Inflammatory macrophage treated with lipopolysaccharide for 4 hours (primary cell): ENCODE results near the gene TTC23L.
"Not testable (repeated sequence)": the region's sequence is repeated elsewhere in the genome, so short reads cannot be mapped to it uniquely, and the experiment has no call there.

Source experiments
- DNase-seq: peaks from one replicate; pipeline ENCODE4 v3.0.0-alpha.2; 2020

The TTC23L gene, protein sequence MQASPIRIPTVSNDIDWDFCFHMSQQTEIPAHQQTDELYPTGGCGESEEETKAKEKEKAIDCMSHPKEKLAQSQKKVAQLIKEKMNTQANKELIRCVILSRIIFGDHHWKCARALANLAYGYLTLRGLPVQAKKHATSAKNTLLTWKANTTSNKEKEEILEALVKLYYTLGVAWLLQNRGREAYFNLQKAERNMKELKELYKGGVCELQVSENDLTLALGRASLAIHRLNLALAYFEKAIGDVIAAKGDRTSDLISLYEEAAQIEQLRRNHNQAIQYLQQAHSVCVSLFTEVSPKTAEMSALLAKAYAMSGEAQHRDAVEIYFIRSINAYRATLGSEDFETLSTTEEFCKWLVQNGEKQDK

GRCh38 chr5:34838785-34839714 lies at the start of gene TTC23L:
TSS of gene TTC23L (plus strand) at chr5:34839164. CDS start at chr5:34840672, 1,508 bp downstream.
- DNase-seq = peak; percentile 79

GRCh38 chr5:34789639-34790038 lies 49.3 kb upstream of the TTC23L start:
- no peak for DNase-seq

- DNase-seq = no peak
Measured at GRCh38 chr5:34790069-34790468, 48.9 kb upstream of the TTC23L start.

DNA sequence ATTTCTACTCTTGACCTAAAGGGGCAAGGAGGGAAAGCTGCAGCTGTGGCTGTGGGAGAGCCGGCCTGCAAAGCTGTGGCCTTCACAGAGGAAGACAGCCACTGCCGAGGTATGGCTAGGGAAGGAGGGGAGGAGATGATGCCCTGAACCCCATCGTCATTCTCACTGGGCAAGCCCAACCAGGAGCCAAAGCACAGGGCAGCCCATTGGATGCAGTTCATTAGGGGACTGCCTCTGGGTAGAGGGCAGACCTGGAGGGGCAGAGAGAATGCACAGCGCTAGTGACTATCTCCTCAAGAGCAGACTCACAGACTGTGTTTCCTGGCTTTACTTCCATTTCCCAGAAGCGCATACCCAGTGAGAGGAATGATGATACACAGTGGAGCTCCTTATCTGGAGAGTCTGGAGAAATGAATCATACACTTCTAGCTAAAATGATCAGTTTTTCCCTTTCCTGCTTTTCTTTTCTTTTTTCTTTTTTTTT lies 47.2 kb upstream of the TTC23L start:
- DNase-seq = no peak

DNA sequence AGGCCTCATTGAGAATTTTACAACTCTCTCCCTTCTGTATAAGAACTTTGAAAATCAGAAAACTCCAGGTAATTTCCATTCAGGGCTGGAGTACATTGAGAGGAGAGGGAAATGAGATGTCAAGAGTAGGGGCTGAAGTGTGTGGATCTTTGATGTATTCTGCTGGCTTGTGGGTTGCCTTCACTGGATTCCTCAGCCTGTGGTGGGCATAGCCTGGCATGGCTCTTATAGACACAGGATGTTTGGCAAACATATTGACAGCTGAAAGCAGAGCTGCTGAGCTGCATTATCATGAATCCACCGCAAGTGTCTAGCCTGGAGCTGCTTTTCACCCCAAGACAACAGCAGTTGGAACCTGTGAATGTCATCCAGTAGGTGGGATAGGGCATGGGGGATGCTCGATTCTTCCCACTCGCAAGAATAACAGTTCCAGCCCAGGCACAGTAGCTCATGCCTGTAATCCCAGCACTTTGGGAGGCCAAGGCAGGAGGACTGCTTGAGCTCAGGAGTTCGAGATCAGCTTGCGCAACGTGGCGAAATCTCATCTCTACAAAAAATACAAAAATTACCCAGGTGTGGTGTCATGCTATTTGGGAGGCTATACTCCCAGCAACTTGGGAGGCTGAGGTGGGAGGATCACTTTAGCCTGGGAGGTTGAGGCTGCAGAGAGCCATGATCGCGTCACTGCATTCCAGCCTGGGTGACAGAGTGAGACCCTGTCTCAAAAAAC lies 36.0 kb upstream of the TTC23L start:
- no peak for DNase-seq

DNA sequence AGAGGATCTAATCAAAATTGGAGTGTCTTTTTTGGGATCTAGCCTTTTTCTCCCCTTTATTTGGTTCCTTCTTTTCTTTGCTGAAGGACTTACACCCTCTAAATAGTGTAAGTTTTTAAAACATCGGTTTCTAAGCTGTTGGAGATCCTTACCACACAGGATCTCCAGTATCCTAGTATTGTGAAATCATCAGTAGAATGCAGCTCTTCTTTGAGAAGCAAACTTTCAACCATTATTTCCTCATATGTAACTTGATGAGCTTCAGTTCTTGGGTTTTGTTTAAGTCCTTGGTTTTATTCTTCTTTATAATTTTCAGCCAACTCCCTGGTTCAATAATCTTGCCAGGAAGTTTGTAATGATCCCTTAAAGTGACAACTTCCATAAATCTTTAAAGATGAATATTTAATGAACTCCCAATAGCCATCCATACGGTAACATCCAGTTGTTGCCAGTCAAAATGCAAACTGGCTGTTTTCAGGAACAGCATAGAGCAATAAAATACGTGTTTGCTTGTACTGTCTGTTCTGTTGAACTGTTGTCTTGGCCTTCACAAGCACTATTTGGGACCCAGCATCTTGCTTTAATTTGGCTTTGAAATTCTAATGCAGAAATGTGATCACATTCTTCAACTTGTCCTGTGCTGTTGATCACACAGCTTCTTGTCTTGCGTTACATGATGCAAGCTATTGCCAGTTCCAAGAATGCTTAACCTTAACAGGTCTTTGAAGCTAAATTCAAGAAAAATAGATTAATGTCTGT lies 34.8 kb upstream of the TTC23L start:
- no peak for DNase-seq

- no peak for DNase-seq
Measured at GRCh38 chr5:34804913-34805312, 34.1 kb upstream of the TTC23L start.

- no peak for DNase-seq
Measured at GRCh38 chr5:34806532-34806931, 32.4 kb upstream of the TTC23L start.

GRCh38 chr5:34811706-34812105 lies 27.3 kb upstream of the TTC23L start:
- DNase-seq = no peak

- no peak for DNase-seq
Measured at GRCh38 chr5:34813509-34813908, 25.5 kb upstream of the TTC23L start.

- DNase-seq = no peak
Measured at GRCh38 chr5:34817558-34818351, 21.2 kb upstream of the TTC23L start.

DNA sequence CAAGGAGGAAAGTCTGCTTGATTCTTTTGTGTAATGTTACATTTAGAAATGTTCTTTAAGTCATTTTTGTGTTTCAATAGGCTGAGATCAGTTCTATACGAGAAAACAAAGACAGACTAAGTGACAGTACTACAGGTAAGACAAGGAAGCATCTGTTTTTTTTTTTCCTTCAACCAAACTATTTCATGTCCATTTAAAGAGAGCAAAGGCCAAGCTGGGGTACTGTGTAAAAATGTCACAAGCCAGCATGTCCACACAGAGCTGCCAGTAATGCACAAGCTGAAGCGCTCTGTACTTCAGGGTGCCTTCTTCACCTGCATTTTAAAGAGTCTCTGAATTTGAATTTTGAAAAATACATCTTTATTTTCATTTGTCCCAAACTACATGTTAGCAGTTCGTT lies 20.2 kb upstream of the TTC23L start:
- no peak for DNase-seq

DNA sequence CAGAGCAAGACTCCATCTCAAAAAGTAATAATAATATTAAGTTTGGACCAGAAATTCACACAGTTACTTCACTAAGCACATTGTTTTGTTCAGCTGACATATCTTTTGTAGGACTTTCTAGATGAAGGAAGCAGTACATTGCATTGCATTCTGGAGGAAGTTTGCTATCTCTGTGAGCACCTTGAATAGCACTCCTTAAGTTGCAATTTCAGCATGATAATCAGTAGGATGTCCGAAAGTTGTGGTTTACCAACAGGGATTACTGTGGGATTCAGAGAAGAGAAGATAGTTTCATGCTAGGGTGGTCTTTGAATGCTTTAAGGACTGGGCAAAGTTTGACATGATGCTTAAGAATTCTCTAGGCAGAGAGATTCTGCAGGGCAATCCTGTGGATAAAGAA lies 18.4 kb upstream of the TTC23L start:
- DNase-seq = no peak

DNA sequence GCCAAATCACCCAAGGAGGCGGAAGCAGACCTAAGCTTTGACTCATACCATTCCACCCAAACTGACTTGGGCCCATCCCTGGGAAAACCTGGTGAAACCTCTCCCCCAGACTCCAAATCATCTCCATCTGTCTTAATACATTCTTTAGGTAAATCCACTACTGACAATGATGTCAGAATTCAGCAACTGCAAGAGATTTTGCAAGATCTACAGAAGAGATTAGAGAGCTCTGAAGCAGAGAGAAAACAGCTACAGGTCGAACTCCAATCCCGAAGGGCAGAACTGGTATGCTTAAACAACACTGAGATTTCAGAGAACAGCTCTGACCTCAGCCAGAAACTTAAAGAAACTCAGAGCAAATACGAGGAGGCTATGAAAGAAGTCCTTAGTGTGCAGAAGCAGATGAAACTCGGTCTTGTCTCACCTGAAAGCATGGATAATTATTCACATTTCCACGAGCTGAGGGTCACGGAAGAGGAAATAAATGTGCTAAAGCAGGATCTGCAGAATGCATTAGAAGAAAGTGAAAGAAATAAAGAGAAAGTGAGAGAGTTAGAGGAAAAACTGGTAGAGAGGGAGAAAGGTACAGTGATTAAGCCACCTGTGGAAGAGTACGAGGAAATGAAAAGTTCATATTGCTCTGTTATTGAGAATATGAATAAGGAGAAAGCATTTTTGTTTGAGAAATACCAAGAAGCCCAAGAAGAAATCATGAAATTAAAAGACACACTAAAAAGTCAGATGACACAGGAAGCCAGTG lies 15.8 kb upstream of the TTC23L start:
- no peak for DNase-seq

- DNase-seq = no peak
Measured at GRCh38 chr5:34826347-34826746, 12.6 kb upstream of the TTC23L start.

DNA sequence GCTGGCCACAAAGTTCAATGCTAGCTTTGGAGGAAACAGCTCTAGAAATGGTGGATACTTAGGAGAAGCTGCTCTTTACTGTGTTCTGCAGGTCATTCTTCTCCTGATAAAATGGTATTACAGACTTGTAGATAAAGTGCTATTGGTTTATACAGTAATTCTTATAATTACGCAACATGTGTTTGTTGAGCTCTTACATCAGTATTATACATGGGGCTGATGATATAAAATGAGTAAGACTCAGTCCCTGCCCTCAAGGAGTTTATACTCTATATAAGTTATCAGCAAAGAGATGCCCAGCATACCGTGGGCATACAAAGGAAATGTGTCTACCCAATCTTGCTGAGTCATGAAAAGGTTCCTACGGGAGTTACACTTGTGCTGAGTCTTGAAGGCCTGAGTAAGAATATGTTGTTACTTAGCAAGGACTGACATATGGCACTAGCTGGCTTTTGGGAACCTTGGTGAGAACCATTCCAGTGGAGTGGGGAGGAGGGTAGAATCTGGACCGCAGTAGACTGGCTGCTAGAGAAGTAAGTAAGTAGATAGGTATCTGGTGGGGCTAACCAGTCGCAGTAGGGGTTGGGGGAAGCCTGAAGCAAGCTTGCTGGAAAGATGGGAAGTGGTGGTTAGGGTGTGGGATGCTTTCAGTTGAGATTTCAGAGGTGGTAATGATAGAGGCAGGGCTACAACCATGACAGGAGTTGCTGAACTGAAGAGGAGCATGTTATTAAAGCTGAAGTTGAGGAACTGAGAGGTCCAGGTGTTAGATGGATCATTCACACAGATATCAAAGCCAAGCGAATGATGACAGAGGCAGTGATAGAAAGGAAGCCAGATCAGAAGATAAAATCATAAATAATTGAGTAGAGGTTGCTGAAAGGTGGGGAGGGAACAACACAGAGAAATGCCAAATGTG lies 11.1 kb upstream of the TTC23L start:
- no peak for DNase-seq

DNA sequence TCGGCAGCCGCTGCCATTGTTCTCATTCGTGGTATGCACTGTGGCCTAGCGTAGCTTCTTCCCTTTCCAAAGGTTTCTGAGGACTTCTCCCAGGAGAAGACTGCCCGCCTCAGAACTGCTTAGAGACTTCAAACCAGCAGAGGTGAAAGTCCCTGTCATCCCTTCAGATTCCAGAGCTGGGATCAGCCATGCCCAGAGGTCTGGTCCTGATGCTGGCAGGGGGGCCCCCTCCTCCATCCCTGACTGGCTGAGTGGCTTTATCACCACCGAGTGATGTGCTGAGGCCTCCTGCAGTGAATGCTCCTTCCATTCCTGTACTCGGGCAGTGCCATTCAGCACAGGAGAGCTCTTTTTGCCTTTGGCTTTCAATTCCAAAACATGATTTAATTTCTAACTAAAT lies 8.1 kb upstream of the TTC23L start:
- not testable (repeated sequence) for DNase-seq

DNA sequence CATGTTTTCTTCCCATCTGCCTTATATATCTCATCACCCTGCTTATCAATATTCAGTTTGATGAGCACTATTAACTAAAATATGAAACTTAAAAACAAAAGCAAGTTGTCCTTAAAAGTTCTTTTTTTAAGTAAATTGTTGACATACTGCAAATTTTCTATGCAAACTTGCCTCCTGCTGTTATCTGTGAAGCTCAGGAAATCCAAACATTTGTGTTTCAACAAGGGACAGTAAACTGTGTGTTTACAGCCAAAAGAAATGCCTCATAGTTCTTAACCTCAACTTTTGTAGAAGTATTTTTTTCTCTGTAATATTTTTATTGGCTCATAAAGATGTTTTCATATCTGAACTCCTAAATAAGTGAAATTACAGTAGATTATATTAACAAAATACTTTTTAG lies 7.7 kb upstream of the TTC23L start:
- DNase-seq = no peak

DNA sequence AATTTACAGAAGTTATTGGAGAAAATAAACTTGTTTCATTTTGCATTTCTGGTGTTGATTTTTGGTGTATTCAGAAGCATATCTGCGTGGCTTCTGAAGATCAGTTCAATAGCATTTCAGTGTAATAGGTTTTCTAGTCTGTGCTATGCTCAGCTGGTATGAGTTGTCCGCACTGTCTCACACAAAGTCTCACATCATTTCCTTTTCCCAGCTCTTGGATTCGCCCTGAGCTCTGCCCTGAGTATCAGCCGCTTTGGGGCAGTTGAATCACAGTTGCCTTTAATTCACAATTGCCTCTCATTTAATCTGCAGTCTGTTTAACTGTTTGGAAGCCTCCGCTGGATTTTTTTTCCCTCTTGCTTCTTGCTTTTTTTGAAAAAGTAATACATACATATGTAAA lies 6.4 kb upstream of the TTC23L start:
- DNase-seq = no peak

GRCh38 chr5:34833090-34833489 lies 5.9 kb upstream of the TTC23L start:
- no peak for DNase-seq
